ENCODE results near the gene PUM1. TPM values are rescaled to one million over a fixed set of nuclear protein-coding genes. Genes with fewer than 3 reads are reported as not detected.

The PUM1 gene
- total and polyA plus RNA-seq, 2 of the 8 experiments (the other 6 are each of a cell fraction or from before 2014, with no cell fraction given), result 122 to 177 TPM

DNA sequence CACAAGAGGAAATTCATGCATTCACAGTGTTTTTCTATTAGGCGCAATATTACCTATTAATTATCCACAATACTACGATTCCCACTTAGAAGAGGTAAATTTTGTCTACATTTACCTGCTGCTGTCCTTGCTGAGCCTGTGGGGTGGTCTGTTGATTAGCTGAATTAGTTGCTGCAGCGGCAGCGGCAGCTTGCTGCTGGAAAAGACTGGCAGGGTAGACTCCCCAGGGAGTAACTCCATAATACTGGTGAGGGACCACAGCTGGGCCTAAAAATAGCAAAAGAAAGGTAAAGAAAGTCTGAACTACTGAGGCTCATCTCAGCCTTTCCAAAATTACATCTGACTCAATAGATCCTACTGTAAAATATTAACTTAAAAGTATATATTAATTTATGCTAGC is 91.0 kb downstream of the PUM1 start:
- no peak overlapping the region for H3K23ac ChIP-seq (ENCODE audit: insufficient read length)
- H3K14ac ChIP-seq (ENCODE audit: insufficient read length), result no peak overlapping the region
- H3K9ac ChIP-seq (replicated peaks in 1 of 4; ENCODE audit: extremely low read depth in 1 of 4, low read depth in 3 of 4, low read length in 3 of 4), result no peak overlapping the region
- H2BK20ac ChIP-seq (ENCODE audit: low read length), result no peak overlapping the region
- H2AFZ ChIP-seq (ENCODE audit: low read length), result no peak overlapping the region
- H3K56ac ChIP-seq (replicated peaks; ENCODE audit: insufficient read length, low read depth, low read length), result no peak overlapping the region
- H3K27ac ChIP-seq (ENCODE audit: low read depth, low read length), result no peak overlapping the region
- H2BK120ac ChIP-seq (replicated peaks; ENCODE audit: low read depth, low read length), result no peak overlapping the region
- H3K27me3 ChIP-seq (replicated peaks in 1 of 4; ENCODE audit: control insufficient read depth in 3 of 4, extremely low read depth in 1 of 4, insufficient read depth in 3 of 4, low read length in 3 of 4), result no peaks in the 10 kb centered on the region
- H4K8ac ChIP-seq (ENCODE audit: extremely low read depth, insufficient read depth, low read length), result no peak overlapping the region
- H4K20me1 ChIP-seq (replicated peaks in 1 of 2; ENCODE audit: control insufficient read depth in 1 of 2, insufficient read depth in 2 of 2, low read length in 2 of 2), result peaks cover 2 to 8% of the 10 kb centered on the region in 2 experiments
- no peak for FAIRE-seq
- no peak overlapping the region for H2BK15ac ChIP-seq (ENCODE audit: low read length)
- no peak overlapping the region for H3K4me2 ChIP-seq (ENCODE audit: insufficient read depth in 1 of 2, low read depth in 2 of 2, low read length in 2 of 2)
- H2AK5ac ChIP-seq (ENCODE audit: low read depth, low read length), result no peak overlapping the region
- no peak overlapping the region for H3K18ac ChIP-seq (ENCODE audit: extremely low read depth, low read length)
- DNase-seq (ENCODE audit: low read depth in 1 of 2, low spot score in 2 of 2), result no peak
- H2BK12ac ChIP-seq (ENCODE audit: low read depth, low read length), result no peak overlapping the region
- H4K91ac ChIP-seq (replicated peaks; ENCODE audit: insufficient read length, low read length), result no peak overlapping the region
- ChIA-PET CTCF (ENCODE audit: partially characterized antibody) (interaction anchor here (1.1 kb wide), 1 partner anchor 12 kb away, joined by 3 read pairs; no protein-coding TSS in a partner anchor), POLR2A (ENCODE audit: partially characterized antibody) (interaction anchor here (0.7 to 1.1 kb wide), 5 partner anchors 8 to 1210 kb away, joined by 3 to 7 read pairs (median 3); partner anchors contain the start of gene PUM1)
- TF ChIP-seq EP300 (IDR thresholded peaks at IDR 0.05; ENCODE audit: borderline replicate concordance in 1 of 2, low read depth in 2 of 2, low read length in 2 of 2) (no peak), KDM5A (IDR thresholded peaks at IDR 0.05; ENCODE audit: low read length) (no peak), TAF7 (optimal IDR thresholded peaks at IDR 0.05; ENCODE audit: borderline replicate concordance, low read depth, low read length) (no peak), SP1 (IDR thresholded peaks at IDR 0.05; ENCODE audit: low read depth, low read length) (no peak), YY1 (IDR thresholded peaks at IDR 0.05; ENCODE audit: low read depth, low read length) (no peak), RNF2 (IDR thresholded peaks at IDR 0.05; ENCODE audit: borderline replicate concordance, low read depth, low read length, missing control alignments, poor library complexity, severe bottlenecking) (no peak)
- TF ChIP-seq, protein P1, sequence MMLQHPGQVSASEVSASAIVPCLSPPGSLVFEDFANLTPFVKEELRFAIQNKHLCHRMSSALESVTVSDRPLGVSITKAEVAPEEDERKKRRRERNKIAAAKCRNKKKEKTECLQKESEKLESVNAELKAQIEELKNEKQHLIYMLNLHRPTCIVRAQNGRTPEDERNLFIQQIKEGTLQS (IDR thresholded peaks at IDR 0.05; ENCODE audit: insufficient read depth, low read depth, low read length), result no peak
- 86% methylated on average over 4 of the region's 4 CpGs; no CpG with 5 or more reads in 1 of the 2 experiments for WGBS, 2 experiments (ENCODE audit: extremely low coverage in 1 of 2, insufficient coverage in 1 of 2, insufficient read length in 1 of 2, insufficient replicate concordance in 2 of 2, low coverage in 1 of 2, low lambda C conversion rate in 2 of 2, missing lambda C conversion rate in 1 of 2)
- H3K36me3 ChIP-seq (ENCODE audit: control insufficient read depth in 2 of 4, insufficient read depth in 4 of 4, low read length in 3 of 4), result peaks cover 2 to 60% (median 19%) of the 10 kb centered on the region in 4 experiments; a peak in 7 of 8 replicates
- no peaks in the 10 kb centered on the region for H3K23me2 ChIP-seq (ENCODE audit: low read depth, low read length)
- peaks cover 0 to 69% of the 10 kb centered on the region in 2 experiments; a peak in 2 of 4 replicates for H3K79me2 ChIP-seq (ENCODE audit: control insufficient read depth in 1 of 2, insufficient read depth in 2 of 2, low read length in 2 of 2)
- no peak overlapping the region for H3K4ac ChIP-seq (replicated peaks; ENCODE audit: insufficient read length, low read depth, low read length)
- no peak overlapping the region for H4K5ac ChIP-seq (ENCODE audit: insufficient read length, low read depth, low read length)
- no peaks in the 10 kb centered on the region for H3K4me1 ChIP-seq (replicated peaks in 1 of 4; ENCODE audit: control insufficient read depth in 3 of 4, insufficient read depth in 4 of 4, low read length in 3 of 4)
- H3K9me3 ChIP-seq (ENCODE audit: insufficient read depth in 2 of 2, low read depth in 1 of 2, low read length in 1 of 2), result no peaks in the 10 kb centered on the region
- H3K4me3 ChIP-seq (ENCODE audit: extremely low read depth in 1 of 4, insufficient read depth in 2 of 4, low read depth in 3 of 4, low read length in 4 of 4), result no peak overlapping the region
- H2BK5ac ChIP-seq (ENCODE audit: low read depth, low read length), result no peak overlapping the region
- H3K79me1 ChIP-seq (ENCODE audit: low read depth, low read length), result peaks cover 2% of the 10 kb centered on the region; the same call in 1 of the 2 replicates

Measured in H1 (cell line).